ENCODE results near the gene MICU1. TPM values are rescaled to one million over a fixed set of nuclear protein-coding genes. Genes with fewer than 3 reads are reported as not detected.

MICU1 gene
- total and polyA plus RNA-seq, 8 donors, result 9.4 to 21.7 (median 12.6) TPM

GRCh38 chr10:72333112-72334015 lies 292.5 kb downstream of the MICU1 start:
- H3K9me3 ChIP-seq, result no peaks in the 10 kb centered on the region
- peaks cover 73 to 86% (median 80%) of the 10 kb centered on the region in 3 donors for H3K4me1 ChIP-seq
- no peak for ATAC-seq
- intact Hi-C loops (cut with DNase I), result loop anchor here in 1 of 3 donors (10.0 kb wide), 1 partner anchor 99 kb away; no protein-coding TSS in a partner anchor
- H3K27ac ChIP-seq, result peak overlapping the region; percentile 2 to 97 (median 89)
- peaks cover 0 to 6% (median 0%) of the 10 kb centered on the region in 3 donors for H3K36me3 ChIP-seq
- DNase-seq, result peak in 1 of 6 donors; percentile 45
- no peak overlapping the region for H3K4me3 ChIP-seq
- FAIRE-seq, result no peak
- TF ChIP-seq CTCF (IDR thresholded peaks at IDR 0.05), result no peak
- 88 to 89% methylated on average over 19 of the region's 19 CpGs for WGBS, 2 donors
- no peaks in the 10 kb centered on the region for H3K27me3 ChIP-seq

GRCh38 chr10:72332423-72333111 lies 293.3 kb downstream of the MICU1 start:
- Histone ChIP-seq H3K27me3 (no peaks in the 10 kb centered on the region), H3K4me1 (peaks cover 81 to 93% (median 88%) of the 10 kb centered on the region in 3 donors), H3K9me3 (no peaks in the 10 kb centered on the region), H3K4me3 (peak overlapping the region in 1 of 4 donors; percentile 11), H3K36me3 (no peaks in the 10 kb centered on the region), H3K27ac (peak overlapping the region; percentile 81 to 97 (median 87))
- TF ChIP-seq CTCF (IDR thresholded peaks at IDR 0.05), result no peak
- intact Hi-C loops (cut with DNase I), result loop anchor here in 1 of 3 donors (10.0 kb wide), 1 partner anchor 98 kb away; no protein-coding TSS in a partner anchor
- FAIRE-seq, result no peak
- no peak for ATAC-seq
- DNase-seq, result peak in 1 of 6 donors; percentile 83
- 65 to 66% methylated on average over 12 of the region's 12 CpGs for WGBS, 2 donors

GRCh38 chr10:72331575-72332422 lies 294.1 kb downstream of the MICU1 start:
- H3K27ac ChIP-seq, result peak overlapping the region; percentile 81 to 97 (median 87)
- no peaks in the 10 kb centered on the region for H3K9me3 ChIP-seq
- 4% methylated on average over 27 of the region's 27 CpGs for WGBS, 2 donors
- no peaks in the 10 kb centered on the region for H3K27me3 ChIP-seq
- peak in 3 of 4 donors; percentile 29 to 46 (median 32) for TF ChIP-seq CTCF (IDR thresholded peaks at IDR 0.05)
- peak overlapping the region in 1 of 4 donors; percentile 11 for H3K4me3 ChIP-seq
- no peaks in the 10 kb centered on the region for H3K36me3 ChIP-seq
- DNase-seq, result peak; percentile 90 to 97 (median 92)
- H3K4me1 ChIP-seq, result peaks cover 78 to 89% (median 88%) of the 10 kb centered on the region in 3 donors
- peak; percentile 51 to 70 (median 62) for ATAC-seq
- no peak for FAIRE-seq
- intact Hi-C loops (cut with DNase I), result loop anchor here in 1 of 3 donors (10.0 kb wide), 1 partner anchor 97 kb away; no protein-coding TSS in a partner anchor

GRCh38 chr10:72330069-72330426 lies 295.8 kb downstream of the MICU1 start:
- WGBS, 2 donors, result 35 to 39% methylated on average over 2 of the region's 2 CpGs
- no peak for ATAC-seq
- peak overlapping the region; percentile 51 to 97 (median 87) for H3K27ac ChIP-seq

More at GRCh38 chr10:72330069-72330426, 295.8 kb downstream of the MICU1 start:
- FAIRE-seq (no peak), DNase-seq (no peak)
- no peak overlapping the region for H3K4me3 ChIP-seq
- H3K4me1 ChIP-seq, result peaks cover 60 to 79% (median 77%) of the 10 kb centered on the region in 3 donors
- no peaks in the 10 kb centered on the region for H3K27me3 ChIP-seq
- no peaks in the 10 kb centered on the region for H3K9me3 ChIP-seq
- intact Hi-C loops (cut with DNase I), result loop anchor here in 1 of 3 donors (10.0 kb wide), 1 partner anchor 95 kb away; no protein-coding TSS in a partner anchor
- TF ChIP-seq CTCF (IDR thresholded peaks at IDR 0.05), result no peak
- no peaks in the 10 kb centered on the region for H3K36me3 ChIP-seq
